Osteocyte (in vitro differentiated cells): ENCODE results near the gene UAP1. TPM values are rescaled to one million over a fixed set of nuclear protein-coding genes. Genes with fewer than 3 reads are reported as not detected.

Experiments
- DNase-seq: peaks from one replicate; pipeline ENCODE4 v3.0.0; 2021; ENCODE audit warnings: mixed read lengths; ENCODE audit not compliant: unreplicated experiment; ENCODE audit errors: extremely low spot score
- H3K27ac Mint-ChIP-seq: one replicate; pipeline ENCODE4 v1.8.0; 2021; ENCODE audit warnings: mild to moderate bottlenecking, mixed read lengths; ENCODE audit not compliant: unreplicated experiment
- H3K27me3 Mint-ChIP-seq: one replicate; pipeline ENCODE4 v1.8.0; 2021; ENCODE audit warnings: mixed read lengths; ENCODE audit not compliant: unreplicated experiment
- H3K36me3 Mint-ChIP-seq: one replicate; pipeline ENCODE4 v1.8.0; 2021; ENCODE audit warnings: mixed read lengths; ENCODE audit not compliant: unreplicated experiment
- H3K4me1 Mint-ChIP-seq: one replicate; pipeline ENCODE4 v1.8.0; 2021; ENCODE audit warnings: mixed read lengths; ENCODE audit not compliant: unreplicated experiment
- H3K4me3 Mint-ChIP-seq: one replicate; pipeline ENCODE4 v1.8.0; 2021; ENCODE audit warnings: mild to moderate bottlenecking, moderate library complexity, mixed read lengths; ENCODE audit not compliant: unreplicated experiment
- H3K9me3 Mint-ChIP-seq: one replicate; pipeline ENCODE4 v1.8.0; 2021; ENCODE audit warnings: mixed read lengths; ENCODE audit not compliant: unreplicated experiment
- total RNA-seq: library from RNA; stranded (reverse); gene quantifications from 2 replicates; pipeline ENCODE4 v1.2.1, GENCODE V29; 2021
- TF ChIP-seq, protein P1 (sequence below): fragments of 200-600 bp; sonication (generic); IDR thresholded peaks from 2 replicates; pipeline ENCODE4 v1.5.0; 2021; ENCODE audit warnings: antibody characterized with exemption, mild to moderate bottlenecking, moderate library complexity

Gene UAP1
- total RNA-seq, 1 donor from 2014 or later = 30.7 TPM

DNA sequence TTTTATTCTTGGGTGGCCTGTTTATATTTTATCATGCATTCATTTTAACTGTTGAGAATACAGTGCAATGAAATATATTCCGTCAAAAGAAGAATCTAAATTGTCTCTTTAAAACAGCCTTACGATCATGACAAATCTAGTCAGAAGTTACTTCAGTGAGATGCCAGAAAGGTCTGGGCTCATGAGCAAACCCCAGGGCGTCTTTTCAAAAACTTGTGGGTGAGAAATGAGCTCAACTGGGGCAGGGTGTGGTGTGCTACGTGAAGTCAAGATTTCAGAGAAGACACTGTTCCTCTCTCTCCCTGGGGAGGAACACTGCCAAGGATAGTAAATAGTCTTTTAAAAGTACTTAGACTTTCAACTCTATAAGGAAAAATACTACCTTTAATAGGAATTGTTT lies 13.4 kb upstream of the UAP1 start:
- TF ChIP-seq, protein P1, sequence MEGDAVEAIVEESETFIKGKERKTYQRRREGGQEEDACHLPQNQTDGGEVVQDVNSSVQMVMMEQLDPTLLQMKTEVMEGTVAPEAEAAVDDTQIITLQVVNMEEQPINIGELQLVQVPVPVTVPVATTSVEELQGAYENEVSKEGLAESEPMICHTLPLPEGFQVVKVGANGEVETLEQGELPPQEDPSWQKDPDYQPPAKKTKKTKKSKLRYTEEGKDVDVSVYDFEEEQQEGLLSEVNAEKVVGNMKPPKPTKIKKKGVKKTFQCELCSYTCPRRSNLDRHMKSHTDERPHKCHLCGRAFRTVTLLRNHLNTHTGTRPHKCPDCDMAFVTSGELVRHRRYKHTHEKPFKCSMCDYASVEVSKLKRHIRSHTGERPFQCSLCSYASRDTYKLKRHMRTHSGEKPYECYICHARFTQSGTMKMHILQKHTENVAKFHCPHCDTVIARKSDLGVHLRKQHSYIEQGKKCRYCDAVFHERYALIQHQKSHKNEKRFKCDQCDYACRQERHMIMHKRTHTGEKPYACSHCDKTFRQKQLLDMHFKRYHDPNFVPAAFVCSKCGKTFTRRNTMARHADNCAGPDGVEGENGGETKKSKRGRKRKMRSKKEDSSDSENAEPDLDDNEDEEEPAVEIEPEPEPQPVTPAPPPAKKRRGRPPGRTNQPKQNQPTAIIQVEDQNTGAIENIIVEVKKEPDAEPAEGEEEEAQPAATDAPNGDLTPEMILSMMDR = no peak
- Mint-ChIP-seq H3K4me3 (no peak overlapping the region), H3K36me3 (no peaks in the 10 kb centered on the region), H3K4me1 (peaks cover 7% of the 10 kb centered on the region), H3K27me3 (no peaks in the 10 kb centered on the region), H3K9me3 (no peaks in the 10 kb centered on the region), H3K27ac (peak overlapping the region; percentile 58)
- DNase-seq = no peak

GRCh38 chr1:162549001-162549400 lies 12.5 kb upstream of the UAP1 start:
- no peak for DNase-seq
- H3K9me3 Mint-ChIP-seq = no peaks in the 10 kb centered on the region
- H3K27me3 Mint-ChIP-seq = no peaks in the 10 kb centered on the region
- H3K4me3 Mint-ChIP-seq = no peak overlapping the region
- peaks cover 7% of the 10 kb centered on the region for H3K4me1 Mint-ChIP-seq
- H3K36me3 Mint-ChIP-seq = no peaks in the 10 kb centered on the region
- H3K27ac Mint-ChIP-seq = peak overlapping the region; percentile 5
- TF ChIP-seq, protein P1 = no peak

- no peaks in the 10 kb centered on the region for H3K9me3 Mint-ChIP-seq
- no peak overlapping the region for H3K27ac Mint-ChIP-seq
- H3K4me1 Mint-ChIP-seq = peaks cover 7% of the 10 kb centered on the region
- no peaks in the 10 kb centered on the region for H3K27me3 Mint-ChIP-seq
- no peak overlapping the region for H3K4me3 Mint-ChIP-seq
- DNase-seq = no peak
- TF ChIP-seq, protein P1 = no peak
- no peaks in the 10 kb centered on the region for H3K36me3 Mint-ChIP-seq
Observed at GRCh38 chr1:162550925-162551324, 10.6 kb upstream of the UAP1 start.

- H3K4me1 Mint-ChIP-seq = peaks cover 7% of the 10 kb centered on the region
- no peak for DNase-seq
- TF ChIP-seq, protein P1 = no peak
Observed at GRCh38 chr1:162551969-162552683, 9.4 kb upstream of the UAP1 start.

DNA sequence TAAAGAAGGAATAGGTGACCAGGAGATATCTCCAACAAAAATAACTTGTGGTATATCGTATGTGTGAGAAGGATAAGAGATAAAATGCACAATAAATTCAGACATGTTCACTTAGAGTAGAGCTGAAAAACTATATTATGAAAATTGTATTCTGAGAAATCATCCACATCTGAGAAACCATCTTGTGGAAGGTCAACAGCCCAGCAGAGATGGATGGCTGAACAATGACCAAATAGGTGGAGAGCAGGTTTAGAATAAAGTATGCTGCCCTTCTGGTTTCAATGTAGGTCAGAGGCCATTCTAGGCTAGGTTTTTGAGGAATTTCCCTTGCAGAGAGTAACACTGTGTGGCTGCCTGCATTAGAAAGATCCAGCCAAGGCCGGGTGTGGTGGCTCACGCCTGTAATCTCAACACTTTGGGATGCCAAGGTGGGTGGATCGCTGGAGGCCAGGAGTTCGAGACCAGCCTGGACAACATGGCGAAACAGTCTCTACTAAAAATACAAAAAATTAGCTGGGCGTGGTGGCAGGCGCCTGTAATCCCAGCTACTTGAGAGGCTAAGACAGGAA lies 8.8 kb upstream of the UAP1 start:
- no peak overlapping the region for H3K4me3 Mint-ChIP-seq
- H3K27me3 Mint-ChIP-seq = no peaks in the 10 kb centered on the region
- no peaks in the 10 kb centered on the region for H3K36me3 Mint-ChIP-seq
- H3K4me1 Mint-ChIP-seq = peaks cover 7% of the 10 kb centered on the region
- no peak overlapping the region for H3K27ac Mint-ChIP-seq
- no peaks in the 10 kb centered on the region for H3K9me3 Mint-ChIP-seq
- no peak for DNase-seq
- TF ChIP-seq, protein P1 = no peak

More at GRCh38 chr1:162551969-162552683, 9.4 kb upstream of the UAP1 start:
- no peaks in the 10 kb centered on the region for H3K36me3 Mint-ChIP-seq
- H3K27me3 Mint-ChIP-seq = no peaks in the 10 kb centered on the region
- no peaks in the 10 kb centered on the region for H3K9me3 Mint-ChIP-seq
- no peak overlapping the region for H3K4me3 Mint-ChIP-seq
- no peak overlapping the region for H3K27ac Mint-ChIP-seq
